ENCODE measurements around the gene ZNF850.
A peak's percentile ranks its signal among the peaks of the same experiment; 100 is the strongest.

Gene ZNF850

DNA sequence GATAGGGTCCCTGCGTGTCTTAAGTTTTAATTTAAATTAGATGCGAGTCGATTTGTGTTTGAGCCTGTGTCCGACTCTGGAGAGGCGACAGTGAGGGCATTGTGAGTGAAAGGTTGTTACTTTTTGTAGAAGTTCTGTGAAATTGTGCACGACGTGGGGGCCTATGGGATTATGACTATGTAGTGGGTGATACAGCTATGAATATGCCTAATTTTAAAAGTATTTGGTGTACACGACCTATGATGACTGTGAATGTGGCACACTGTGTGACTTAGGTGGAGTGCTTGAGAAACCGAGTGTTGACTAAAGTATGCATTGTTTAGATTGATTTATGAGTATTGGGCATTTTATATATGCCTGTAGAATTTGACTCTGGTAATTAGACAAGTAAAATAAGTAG lies 84.5 kb downstream of the ZNF850 start:
- DNase-seq (ENCODE audit: low spot score): no peak

GRCh38 chr19:36687214-36688056 lies 85.2 kb downstream of the ZNF850 start, which contains the start of gene ZNF567:
TSS of gene ZNF567 (plus strand) at chr19:36687612. CDS start at chr19:36694868, 7,256 bp downstream.
- peak; percentile 98 for DNase-seq (ENCODE audit: low spot score)

DNA sequence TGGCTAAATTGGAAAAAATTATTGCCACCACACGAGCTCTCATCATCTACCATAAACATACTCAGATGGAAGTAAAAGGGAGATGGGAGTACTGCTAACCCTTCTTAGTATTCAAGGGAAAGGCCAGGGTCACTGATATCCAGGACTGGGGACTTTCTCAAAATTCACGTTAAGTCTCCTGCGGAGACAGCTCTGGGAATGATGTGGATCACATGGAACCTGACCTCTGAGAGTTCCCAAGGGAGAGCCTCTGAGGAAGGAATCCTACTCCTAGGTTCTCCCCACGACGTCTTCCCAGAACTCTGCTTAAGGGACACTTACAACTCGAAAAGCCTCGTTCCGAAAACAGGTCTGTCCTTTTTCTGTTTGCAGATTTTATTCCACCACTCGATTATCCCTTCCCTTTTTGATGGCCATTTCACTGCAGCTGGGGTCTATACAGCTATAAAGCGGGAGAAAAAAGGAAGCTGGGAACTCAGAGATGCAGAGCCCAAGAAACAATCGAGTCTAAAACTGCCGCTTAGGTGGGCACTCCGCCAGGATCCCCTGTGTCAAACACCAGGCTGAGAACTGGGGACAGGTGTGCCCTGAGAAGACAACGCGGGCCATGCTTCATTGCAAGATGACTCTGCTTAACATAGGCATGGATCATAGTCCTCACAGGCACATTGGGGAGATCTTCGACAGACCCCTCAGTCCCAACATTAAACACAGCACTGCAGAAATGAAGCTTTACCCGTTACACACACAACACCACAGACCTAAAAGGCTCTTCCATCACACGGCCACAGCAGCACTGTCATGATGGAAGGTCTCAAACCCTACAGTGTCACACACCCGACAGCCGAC lies 86.0 kb downstream of the ZNF850 start:
- no peak for DNase-seq (ENCODE audit: low spot score)

GRCh38 chr19:36685835-36686234 lies 86.8 kb downstream of the ZNF850 start:
- no peak for DNase-seq (ENCODE audit: low spot score)

DNA sequence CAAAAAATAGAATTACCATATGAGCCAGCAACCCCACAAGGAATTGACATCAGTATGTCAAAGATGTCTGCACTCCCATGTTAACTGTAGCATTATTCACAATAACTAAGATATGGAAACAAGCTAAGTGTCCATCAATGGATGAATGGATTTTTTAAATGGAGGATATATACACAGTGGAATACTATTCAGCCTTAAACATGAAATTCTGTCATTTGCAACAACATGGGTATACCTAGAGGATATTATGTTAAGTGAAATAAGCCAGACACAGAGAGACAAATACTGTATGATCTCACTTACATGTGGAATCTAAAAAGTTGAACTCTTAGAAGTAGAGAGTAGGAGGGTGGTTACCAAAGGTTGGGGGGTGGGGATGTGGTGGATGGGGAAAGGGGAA lies 93.2 kb downstream of the ZNF850 start:
- no peak for DNase-seq (ENCODE audit: low spot score)

GRCh38 chr19:36674201-36674600 lies 98.4 kb downstream of the ZNF850 start:
- DNase-seq (ENCODE audit: low spot score): no peak

DNA sequence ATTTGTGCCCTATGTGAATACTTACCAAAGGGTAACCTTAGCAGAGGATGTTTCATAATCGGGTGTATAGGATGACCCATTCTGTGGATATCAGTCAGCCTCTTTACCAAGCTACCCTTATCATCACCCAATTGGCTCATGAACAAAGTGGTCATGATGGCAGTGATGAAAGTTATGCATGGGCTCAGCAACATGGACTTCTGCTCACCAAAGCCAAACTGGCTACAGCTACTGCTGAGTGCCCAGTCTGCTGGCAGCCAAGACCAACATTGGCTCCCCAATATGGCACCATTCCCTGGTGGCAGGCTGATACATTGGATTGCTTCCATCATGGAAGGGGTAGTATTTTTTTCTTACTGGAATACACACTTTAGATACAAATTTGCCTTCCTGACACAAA lies 100.2 kb downstream of the ZNF850 start:
- DNase-seq (ENCODE audit: low spot score): no peak

DNA sequence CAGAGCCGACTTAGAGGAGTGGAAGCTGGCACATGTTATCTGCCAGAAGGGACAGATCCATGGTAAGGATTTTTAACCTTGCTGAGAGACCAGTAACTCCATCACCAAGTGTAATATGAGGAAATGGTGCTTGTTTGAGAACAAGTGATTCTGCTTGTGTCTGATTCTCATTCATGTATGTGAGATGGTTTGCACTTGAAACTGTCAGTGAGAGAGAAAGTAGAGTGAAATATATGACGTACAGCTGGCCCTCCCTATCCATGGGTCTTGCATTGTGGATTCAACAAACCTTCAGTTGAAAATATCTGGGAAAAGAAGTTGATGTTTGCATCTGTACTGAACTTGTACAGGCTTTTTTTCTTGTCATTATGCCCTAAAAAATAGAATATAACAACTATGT lies 104.0 kb downstream of the ZNF850 start:
- no peak for DNase-seq (ENCODE audit: low spot score)

DNA sequence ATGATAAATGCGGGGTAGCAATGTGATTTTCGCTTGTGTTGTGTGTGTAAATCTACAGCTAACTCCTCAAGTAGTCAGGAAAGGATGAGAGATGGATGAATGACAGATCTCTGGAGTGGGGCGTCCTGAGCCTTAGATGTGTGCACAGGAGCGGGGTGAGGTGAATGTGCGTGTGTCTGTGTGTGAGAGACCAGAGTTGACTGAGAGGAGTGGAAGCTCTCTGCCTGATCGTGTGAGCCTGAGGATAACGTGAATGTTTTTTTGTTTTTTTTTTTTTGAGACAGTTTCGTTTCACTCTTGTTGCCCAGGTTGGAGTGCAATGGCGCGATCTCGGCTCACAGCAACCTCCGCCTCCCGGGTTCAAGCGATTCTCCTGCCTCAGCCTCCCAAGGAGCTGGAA lies 106.8 kb downstream of the ZNF850 start:
- DNase-seq (ENCODE audit: low spot score): no peak

All from AG08395 (cell line).